Measurements from ENCODE around the gene GOLGA6L24.
"Not testable (repeated sequence)": the region's sequence is repeated elsewhere in the genome, so short reads cannot be mapped to it uniquely, and the experiment has no call there.

GRCh38 chr15:28402774-28403435 is 45.0 kb upstream of the GOLGA6L24 start:
- TF ChIP-seq CTCF, POLR2A, EP300 (IDR thresholded peaks at IDR 0.05): not testable (repeated sequence)
